H1 (cell line): ENCODE results near the gene HSPD1.

ENCODE experiments used
- ATF2 ChIP-seq: IDR thresholded peaks from 2 replicates; pipeline ENCODE4 v1.6.1; 2012; ENCODE audit warnings: low read length, inconsistent platforms
- CTCF ChIP-seq, 3 experiments: IDR thresholded peaks; 1 replicate in 2 of 3; 2 replicates in 1 of 3; pipeline versions ENCODE4 v1.5.1 to v1.6.1; 2011; ENCODE audit warnings: low read length in 3 of 3, mild to moderate bottlenecking in 3 of 3, inconsistent platforms in 2 of 3, low read depth in 1 of 3, moderate library complexity in 1 of 3; ENCODE audit not compliant: insufficient read depth in 1 of 3; ENCODE audit errors: control extremely low read depth in 1 of 3
- KDM1A ChIP-seq: fragments of 200-600, 300-600 bp; sonication (generic); IDR thresholded peaks from 2 replicates; pipeline ENCODE4 v1.7.1; 2016; ENCODE audit warnings: mild to moderate bottlenecking, low read length, borderline replicate concordance
- MAFK ChIP-seq: IDR thresholded peaks from 2 replicates; pipeline ENCODE4 v1.6.1; 2012; ENCODE audit warnings: low read depth, mild to moderate bottlenecking, improper control_type of control experiment, low read length
- POLR2A ChIP-seq, 2 experiments: IDR thresholded peaks; 1 replicate in 1 of 2; 2 replicates in 1 of 2; pipeline ENCODE4 v1.6.1; 2011; ENCODE audit warnings: low read depth in 2 of 2, low read length in 2 of 2, mild to moderate bottlenecking in 2 of 2; ENCODE audit errors: control extremely low read depth in 1 of 2
- RAD21 ChIP-seq, 2 experiments: IDR thresholded peaks in 1 of 2; conservative IDR thresholded peaks in 1 of 2; 2 replicates each; pipeline ENCODE4 v1.6.1; 2011; ENCODE audit warnings: low read depth in 2 of 2, low read length in 2 of 2, improper control_type of control experiment in 1 of 2, inconsistent platforms in 1 of 2, mild to moderate bottlenecking in 1 of 2, moderate library complexity in 1 of 2
- USF2 ChIP-seq: IDR thresholded peaks from 2 replicates; pipeline ENCODE4 v1.6.1; 2011; ENCODE audit warnings: low read length, improper control_type of control experiment

GRCh38 chr2:197516393-197516761 is 16.7 kb upstream of the HSPD1 start:
- TF ChIP-seq CTCF (IDR thresholded peaks at IDR 0.05; ENCODE audit: control extremely low read depth in 1 of 3, insufficient read depth in 1 of 3, low read depth in 1 of 3, low read length in 3 of 3) (no peak), POLR2A (IDR thresholded peaks at IDR 0.05; ENCODE audit: control extremely low read depth in 1 of 2, low read depth in 2 of 2, low read length in 2 of 2) (no peak), MAFK (no peak), RAD21 (IDR thresholded peaks at IDR 0.05 in 1 of 2, conservative IDR thresholded peaks at IDR 0.05 in 1 of 2; ENCODE audit: low read depth in 2 of 2, low read length in 2 of 2) (no peak), ATF2 (no peak), KDM1A (no peak), USF2 (no peak)
